Measurements from ENCODE around the gene SPCS2.

Gene SPCS2

GRCh38 chr11:74956397-74957015, 7.4 kb downstream of the SPCS2 start:
- TF ChIP-seq CREB1 (IDR thresholded peaks at IDR 0.05; ENCODE audit: low read depth) (no peak), REST (IDR thresholded peaks at IDR 0.05; ENCODE audit: low read depth) (no peak), CEBPB (IDR thresholded peaks at IDR 0.05) (no peak), MAX (IDR thresholded peaks at IDR 0.05) (no peak), FOXM1 (IDR thresholded peaks at IDR 0.05; ENCODE audit: borderline replicate concordance, low read depth) (no peak), RAD21 (IDR thresholded peaks at IDR 0.05; ENCODE audit: low read depth) (no peak), ZBTB7A (IDR thresholded peaks at IDR 0.05; ENCODE audit: low read depth) (no peak), TAF1 (IDR thresholded peaks at IDR 0.05; ENCODE audit: low read depth) (no peak), TCF12 (IDR thresholded peaks at IDR 0.05; ENCODE audit: low read depth) (no peak), NFIC (IDR thresholded peaks at IDR 0.05) (no peak), YY1 (IDR thresholded peaks at IDR 0.05; ENCODE audit: low read depth) (no peak), EP300 (IDR thresholded peaks at IDR 0.05; ENCODE audit: borderline replicate concordance) (no peak), TEAD4 (IDR thresholded peaks at IDR 0.05) (no peak), USF1 (IDR thresholded peaks at IDR 0.05) (no peak), EGR1 (IDR thresholded peaks at IDR 0.05) (no peak)

- TF ChIP-seq REST (IDR thresholded peaks at IDR 0.05; ENCODE audit: low read depth): no peak
- TF ChIP-seq NFIC (IDR thresholded peaks at IDR 0.05): no peak
- no peak for TF ChIP-seq EGR1 (IDR thresholded peaks at IDR 0.05)
- no peak for TF ChIP-seq CREB1 (IDR thresholded peaks at IDR 0.05; ENCODE audit: low read depth)
- TF ChIP-seq ZBTB7A (IDR thresholded peaks at IDR 0.05; ENCODE audit: low read depth): no peak
- no peak for TF ChIP-seq MAX (IDR thresholded peaks at IDR 0.05)
- TF ChIP-seq TEAD4 (IDR thresholded peaks at IDR 0.05): no peak
- TF ChIP-seq TCF12 (IDR thresholded peaks at IDR 0.05; ENCODE audit: low read depth): no peak
- TF ChIP-seq USF1 (IDR thresholded peaks at IDR 0.05): no peak
- TF ChIP-seq CEBPB (IDR thresholded peaks at IDR 0.05): no peak
- TF ChIP-seq FOXM1 (IDR thresholded peaks at IDR 0.05; ENCODE audit: borderline replicate concordance, low read depth): no peak
- TF ChIP-seq RAD21 (IDR thresholded peaks at IDR 0.05; ENCODE audit: low read depth): no peak
Observed at GRCh38 chr11:74957937-74958629, 9.0 kb downstream of the SPCS2 start.

- TF ChIP-seq FOXM1 (IDR thresholded peaks at IDR 0.05; ENCODE audit: borderline replicate concordance, low read depth) (no peak), TAF1 (IDR thresholded peaks at IDR 0.05; ENCODE audit: low read depth) (no peak), RAD21 (IDR thresholded peaks at IDR 0.05; ENCODE audit: low read depth) (no peak), CREB1 (IDR thresholded peaks at IDR 0.05; ENCODE audit: low read depth) (no peak), CEBPB (IDR thresholded peaks at IDR 0.05) (no peak), REST (IDR thresholded peaks at IDR 0.05; ENCODE audit: low read depth) (no peak), TEAD4 (IDR thresholded peaks at IDR 0.05) (no peak), EP300 (IDR thresholded peaks at IDR 0.05; ENCODE audit: borderline replicate concordance) (no peak), TCF12 (IDR thresholded peaks at IDR 0.05; ENCODE audit: low read depth) (no peak), EGR1 (IDR thresholded peaks at IDR 0.05) (no peak), YY1 (IDR thresholded peaks at IDR 0.05; ENCODE audit: low read depth) (no peak), ZBTB7A (IDR thresholded peaks at IDR 0.05; ENCODE audit: low read depth) (no peak), MAX (IDR thresholded peaks at IDR 0.05) (no peak), USF1 (IDR thresholded peaks at IDR 0.05) (no peak), NFIC (IDR thresholded peaks at IDR 0.05) (no peak)
Observed at GRCh38 chr11:74966651-74967050, 17.6 kb downstream of the SPCS2 start.
